A549 treated with Hydrocortisone at 1 μM for 4 hours (cell line): Measurements from ENCODE around the gene IDI2. TPM values are rescaled to one million over a fixed set of nuclear protein-coding genes. Genes with fewer than 3 reads are reported as not detected.

Experiments
- total RNA-seq: library from RNA; stranded (reverse); fragments of 200-300 nt; extraction: Qiagen RNA extraction; gene quantifications from 5 replicates; pipeline ENCODE4 v1.2.3, GENCODE V29; 2022

The IDI2 gene
- 0.06 TPM in 1 of 5 replicates, not detected in the others for total RNA-seq

GRCh38 chr10:1025683-1026082 lies at the start of gene IDI2:
TSS of gene IDI2 (minus strand) at chr10:1025859. CDS start at chr10:1024723, 1,136 bp downstream.

GRCh38 chr10:1056326-1057105 lies 30.9 kb upstream of the IDI2 start, which contains the start of gene WDR37:
TSS of gene WDR37 (plus strand) at chr10:1056385. CDS start at chr10:1072156, 15,771 bp downstream.

GRCh38 chr10:1048732-1049424 lies 23.2 kb upstream of the IDI2 start, which contains the start of gene IDI1:
TSS of gene IDI1 (minus strand) at chr10:1049119. CDS start at chr10:1049003, 116 bp downstream.

GRCh38 chr10:987870-988666 lies 37.6 kb downstream of the IDI2 start, which contains the start of gene GTPBP4:
TSS of gene GTPBP4 (plus strand) at chr10:988434. CDS start at chr10:988480, 46 bp downstream.

Other genes with a start within 250 kb of the IDI2 start
- 31.9 to 47.1 TPM (median 38.5 TPM) in 5 replicates for gene LARP4B, start 94.2 kb downstream of the IDI2 start, total RNA-seq
- gene GTPBP4, start 37.4 kb downstream of the IDI2 start, total RNA-seq: 97.8 to 115 TPM (median 106 TPM) in 5 replicates
- gene IDI1, start 23.3 kb upstream of the IDI2 start, total RNA-seq: 32.1 to 39.7 TPM (median 35.1 TPM) in 5 replicates
- gene WDR37, start 30.5 kb upstream of the IDI2 start, total RNA-seq: 7.9 to 9.1 TPM (median 8.4 TPM) in 5 replicates